C4-2B (cell line): ENCODE results near the gene FJX1.

Experiments used
- ZFX ChIP-seq: fragments of 450-650 bp; IDR thresholded peaks from 2 replicates; pipeline ENCODE4 v1.6.1; 2017
- TF ChIP-seq, protein P1 (sequence below): fragments of 450-650 bp; conservative IDR thresholded peaks from 2 replicates; pipeline ENCODE4 v1.5.1; 2017; ENCODE audit warnings: mild to moderate bottlenecking

DNA sequence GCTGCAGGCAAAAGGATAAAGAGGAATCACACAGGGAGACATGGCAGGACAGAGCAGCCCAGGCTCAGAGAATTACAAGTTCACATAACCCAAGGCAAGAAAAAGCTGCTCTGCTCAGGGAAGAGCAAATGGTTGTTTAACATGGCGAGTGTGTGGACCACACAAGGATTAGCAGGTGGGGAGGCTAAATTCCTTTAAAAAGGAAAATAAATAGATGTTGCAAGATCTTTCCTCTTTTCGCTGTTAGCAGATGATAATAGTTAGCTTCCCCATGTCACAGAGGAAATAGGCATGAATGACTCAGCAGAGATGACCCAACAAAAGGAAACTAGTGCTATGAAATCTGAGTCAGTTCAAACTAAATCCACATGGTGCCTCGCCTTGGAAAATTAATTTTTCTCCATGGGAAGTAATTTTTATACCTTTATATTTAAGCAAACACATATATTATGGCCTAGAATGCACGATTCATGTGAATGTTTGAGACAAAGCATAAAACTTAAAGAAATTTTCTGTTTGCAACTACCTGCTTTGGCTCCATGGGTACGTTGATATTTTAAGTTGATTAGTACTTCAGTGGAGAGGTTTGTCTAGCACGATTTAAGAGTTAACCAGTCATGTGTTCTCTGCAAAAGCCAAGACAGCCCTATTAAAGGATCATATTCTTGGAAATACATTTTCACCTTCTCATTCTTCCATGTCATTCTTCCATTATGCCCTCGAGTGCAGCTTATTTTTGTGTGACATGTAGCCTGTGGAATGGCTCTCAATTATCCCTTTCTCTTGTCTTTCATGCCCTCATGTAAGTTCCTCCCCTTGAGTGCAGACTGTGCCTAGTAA is 38.5 kb upstream of the FJX1 start:
- no peak for TF ChIP-seq ZFX
- TF ChIP-seq, protein P1, sequence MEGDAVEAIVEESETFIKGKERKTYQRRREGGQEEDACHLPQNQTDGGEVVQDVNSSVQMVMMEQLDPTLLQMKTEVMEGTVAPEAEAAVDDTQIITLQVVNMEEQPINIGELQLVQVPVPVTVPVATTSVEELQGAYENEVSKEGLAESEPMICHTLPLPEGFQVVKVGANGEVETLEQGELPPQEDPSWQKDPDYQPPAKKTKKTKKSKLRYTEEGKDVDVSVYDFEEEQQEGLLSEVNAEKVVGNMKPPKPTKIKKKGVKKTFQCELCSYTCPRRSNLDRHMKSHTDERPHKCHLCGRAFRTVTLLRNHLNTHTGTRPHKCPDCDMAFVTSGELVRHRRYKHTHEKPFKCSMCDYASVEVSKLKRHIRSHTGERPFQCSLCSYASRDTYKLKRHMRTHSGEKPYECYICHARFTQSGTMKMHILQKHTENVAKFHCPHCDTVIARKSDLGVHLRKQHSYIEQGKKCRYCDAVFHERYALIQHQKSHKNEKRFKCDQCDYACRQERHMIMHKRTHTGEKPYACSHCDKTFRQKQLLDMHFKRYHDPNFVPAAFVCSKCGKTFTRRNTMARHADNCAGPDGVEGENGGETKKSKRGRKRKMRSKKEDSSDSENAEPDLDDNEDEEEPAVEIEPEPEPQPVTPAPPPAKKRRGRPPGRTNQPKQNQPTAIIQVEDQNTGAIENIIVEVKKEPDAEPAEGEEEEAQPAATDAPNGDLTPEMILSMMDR = no peak
